HEK293 (cell line): ENCODE data around the gene NPDC1.

Source experiments
- CTCF ChIA-PET: fragments of 350-600 bp; formaldehyde crosslinking; extraction: SDS; loops from one replicate; lab custom pipeline; 2021; ENCODE audit warnings: antibody characterized with exemption; lab: Yijun Ruan, JAX
- POLR2A ChIA-PET: fragments of 300-600 bp; formaldehyde crosslinking; extraction: SDS; loops from one replicate; lab custom pipeline; 2020; ENCODE audit warnings: antibody characterized with exemption, inconsistent platforms; lab: Yijun Ruan, JAX
- H3K27ac ChIP-seq: fragments of 200-500 bp; sonication (Bioruptor generic); 2 replicates; pipeline ENCODE4 v1.5.1; 2014; ENCODE audit warnings: low read depth, low read length, control low read depth, inconsistent platforms; ENCODE audit errors: extremely low read depth
- H3K36me3 ChIP-seq, 2 experiments: fragments of 200-500 bp in 1 of 2; sonication (Bioruptor generic) in 1 of 2; 1 replicate in 1 of 2; 2 replicates in 1 of 2; pipeline ENCODE4 v1.5.1; 2014 to 2017; ENCODE audit warnings: inconsistent platforms in 2 of 2, low read length in 2 of 2; ENCODE audit not compliant: control insufficient read depth in 2 of 2, insufficient read depth in 1 of 2
- H3K4me1 ChIP-seq: fragments of 200-500 bp; sonication (Bioruptor generic); 2 replicates; pipeline ENCODE4 v1.5.1; 2014; ENCODE audit warnings: mild to moderate bottlenecking, low read length, inconsistent platforms; ENCODE audit not compliant: control insufficient read depth, insufficient read depth
- H3K4me3 ChIP-seq: 2 replicates; pipeline ENCODE4 v1.5.1; 2011; ENCODE audit warnings: low read depth, mild to moderate bottlenecking, control low read depth, low read length, moderate library complexity
- H3K9me3 ChIP-seq: fragments of 200-500 bp; sonication (Bioruptor generic); 2 replicates; pipeline ENCODE4 v1.5.1; 2014; ENCODE audit warnings: low read depth, low read length, inconsistent platforms; ENCODE audit not compliant: control insufficient read depth, insufficient read depth
- EGR2 ChIP-seq: fragments of 450-650 bp; formaldehyde crosslinking; IDR thresholded peaks from 2 replicates; pipeline ENCODE4 v1.5.1; 2016; ENCODE audit warnings: low read depth, missing biosample characterization, missing genetic modification characterization
- GLIS1 ChIP-seq: fragments of 450-650 bp; formaldehyde crosslinking; IDR thresholded peaks from 2 replicates; pipeline ENCODE4 v1.5.1; 2016; ENCODE audit warnings: missing biosample characterization, missing genetic modification characterization
- REPIN1 ChIP-seq: fragments of 450-650 bp; formaldehyde crosslinking; IDR thresholded peaks from 2 replicates; pipeline ENCODE4 v1.5.1; 2017; ENCODE audit warnings: missing biosample characterization, missing genetic modification characterization, low read depth
- SCRT2 ChIP-seq: fragments of 450-650 bp; formaldehyde crosslinking; IDR thresholded peaks from 2 replicates; pipeline ENCODE4 v1.5.1; 2016; ENCODE audit warnings: missing biosample characterization, missing genetic modification characterization
- WT1 ChIP-seq: fragments of 450-650 bp; formaldehyde crosslinking; IDR thresholded peaks from 2 replicates; pipeline ENCODE4 v1.5.1; 2016; ENCODE audit warnings: missing biosample characterization, missing genetic modification characterization
- ZBTB1 ChIP-seq: fragments of 450-650 bp; formaldehyde crosslinking; IDR thresholded peaks from 2 replicates; pipeline ENCODE4 v1.5.1; 2016; ENCODE audit warnings: missing biosample characterization, missing genetic modification characterization
- ZNF140 ChIP-seq: fragments of 450-650 bp; formaldehyde crosslinking; IDR thresholded peaks from 2 replicates; pipeline ENCODE4 v1.5.1; 2016; ENCODE audit warnings: missing biosample characterization, missing genetic modification characterization
- ZNF174 ChIP-seq: fragments of 450-650 bp; formaldehyde crosslinking; IDR thresholded peaks from 2 replicates; pipeline ENCODE4 v1.5.0; 2017; ENCODE audit warnings: missing biosample characterization, mild to moderate bottlenecking, missing genetic modification characterization
- ZNF37A ChIP-seq: fragments of 450-650 bp; IDR thresholded peaks from 2 replicates; pipeline ENCODE4 v1.5.1; 2018; ENCODE audit warnings: missing biosample characterization, missing genetic modification characterization
- ZNF394 ChIP-seq: fragments of 450-650 bp; formaldehyde crosslinking; IDR thresholded peaks from 2 replicates; pipeline ENCODE4 v1.5.1; 2016; ENCODE audit warnings: missing biosample characterization, missing genetic modification characterization, mild to moderate bottlenecking, moderate library complexity, borderline replicate concordance
- ZNF433 ChIP-seq: fragments of 450-650 bp; formaldehyde crosslinking; IDR thresholded peaks from 2 replicates; pipeline ENCODE4 v1.5.1; 2016; ENCODE audit warnings: missing biosample characterization, missing genetic modification characterization, low read depth
- ZNF560 ChIP-seq: fragments of 450-650 bp; formaldehyde crosslinking; IDR thresholded peaks from 2 replicates; pipeline ENCODE4 v1.5.1; 2017; ENCODE audit warnings: missing biosample characterization, missing genetic modification characterization, borderline replicate concordance
- ZNF629 ChIP-seq: fragments of 450-650 bp; formaldehyde crosslinking; IDR thresholded peaks from 2 replicates; pipeline ENCODE4 v1.5.1; 2017; ENCODE audit warnings: missing biosample characterization, missing genetic modification characterization
- ZNF658 ChIP-seq: fragments of 450-650 bp; formaldehyde crosslinking; IDR thresholded peaks from 2 replicates; pipeline ENCODE4; 2016; ENCODE audit warnings: missing biosample characterization, missing genetic modification characterization
- ZNF660 ChIP-seq: fragments of 450-650 bp; IDR thresholded peaks from 2 replicates; pipeline ENCODE4 v1.5.1; 2018; ENCODE audit warnings: missing biosample characterization, mild to moderate bottlenecking, missing genetic modification characterization
- ZNF747 ChIP-seq: fragments of 450-650 bp; formaldehyde crosslinking; IDR thresholded peaks from 2 replicates; pipeline ENCODE4 v1.5.1; 2016; ENCODE audit warnings: missing biosample characterization, missing genetic modification characterization
- ZNF76 ChIP-seq: fragments of 450-650 bp; formaldehyde crosslinking; IDR thresholded peaks from 2 replicates; pipeline ENCODE4; 2016; ENCODE audit warnings: low read depth, missing biosample characterization, missing genetic modification characterization, borderline replicate concordance
- ZNF776 ChIP-seq: fragments of 450-650 bp; formaldehyde crosslinking; IDR thresholded peaks from 2 replicates; pipeline ENCODE4 v1.5.0; 2017; ENCODE audit warnings: missing biosample characterization, missing genetic modification characterization, borderline replicate concordance
- ZNF792 ChIP-seq: fragments of 450-650 bp; formaldehyde crosslinking; IDR thresholded peaks from 2 replicates; pipeline ENCODE4 v1.5.1; 2016; ENCODE audit warnings: missing biosample characterization, missing genetic modification characterization
- ZNF837 ChIP-seq: fragments of 450-650 bp; formaldehyde crosslinking; IDR thresholded peaks from 2 replicates; pipeline ENCODE4 v1.5.1; 2016; ENCODE audit warnings: missing biosample characterization, missing genetic modification characterization
- TF ChIP-seq, protein P1 (sequence below): fragments of 450-650 bp; formaldehyde crosslinking; IDR thresholded peaks from 2 replicates; pipeline ENCODE4 v1.5.1; 2017; ENCODE audit warnings: missing biosample characterization, missing genetic modification characterization
- TF ChIP-seq, protein P2 (sequence below): fragments of 450-650 bp; formaldehyde crosslinking; IDR thresholded peaks from 2 replicates; pipeline ENCODE4 v1.5.1; 2017; ENCODE audit warnings: missing biosample characterization, missing genetic modification characterization
- TF ChIP-seq, protein P3 (sequence below): fragments of 450-650 bp; formaldehyde crosslinking; IDR thresholded peaks from 2 replicates; pipeline ENCODE4 v1.5.1; 2016; ENCODE audit warnings: missing biosample characterization, missing genetic modification characterization
- TF ChIP-seq, protein P4 (sequence below): fragments of 450-650 bp; formaldehyde crosslinking; IDR thresholded peaks from 2 replicates; pipeline ENCODE4 v1.5.1; 2016; ENCODE audit warnings: missing biosample characterization, missing genetic modification characterization
- TF ChIP-seq, protein P5 (sequence below): fragments of 450-650 bp; formaldehyde crosslinking; IDR thresholded peaks from 2 replicates; pipeline ENCODE4 v1.5.1; 2016; ENCODE audit warnings: missing biosample characterization, missing genetic modification characterization

The NPDC1 gene

DNA sequence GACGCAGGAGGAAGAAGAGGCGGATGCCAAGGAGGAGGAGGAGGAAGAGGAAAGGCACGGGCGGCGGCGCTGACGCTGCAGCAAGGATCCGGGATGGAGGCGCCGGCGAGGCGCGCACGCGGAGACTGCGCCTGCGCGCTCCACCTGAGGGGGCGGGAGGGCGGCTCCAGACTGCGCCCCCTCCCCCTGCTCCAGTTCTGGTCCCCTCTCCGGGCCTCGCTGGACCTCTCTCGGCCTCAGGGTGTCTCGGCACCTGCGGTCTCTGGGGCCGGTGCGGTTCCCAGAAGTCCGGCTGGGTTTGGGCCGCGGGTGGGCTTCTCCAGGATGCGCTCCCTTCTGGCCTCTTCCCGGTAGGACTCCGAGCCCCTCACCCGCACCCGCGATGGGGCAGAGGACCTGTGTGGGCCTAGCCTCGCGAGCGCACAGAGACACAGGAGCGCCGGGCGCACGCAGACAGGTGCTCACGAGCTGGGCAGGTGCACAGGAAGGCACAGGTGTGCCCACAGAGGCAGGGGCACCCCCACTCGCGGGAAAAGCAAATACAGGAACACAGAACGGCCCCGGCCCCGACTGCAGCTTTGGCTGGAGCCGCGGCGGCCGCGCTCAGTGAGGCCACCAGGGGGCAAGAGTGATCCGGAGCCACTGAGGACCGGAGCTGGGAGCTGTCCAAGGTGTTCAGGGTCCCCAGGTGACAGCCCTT lies at the start of gene NPDC1 (continued):
- TF ChIP-seq ZNF140 (tag by site-specific recombination) (no peak), ZNF660 (no peak; the same call in 1 of the 2 replicates), ZNF837 (tag by site-specific recombination) (no peak), ZNF76 (tag by site-specific recombination) (peak; percentile 33; the same call in 1 of the 2 replicates), ZNF747 (no peak), WT1 (tag by site-specific recombination) (no peak), ZNF792 (tag by site-specific recombination) (no peak)
- TF ChIP-seq, protein P1, sequence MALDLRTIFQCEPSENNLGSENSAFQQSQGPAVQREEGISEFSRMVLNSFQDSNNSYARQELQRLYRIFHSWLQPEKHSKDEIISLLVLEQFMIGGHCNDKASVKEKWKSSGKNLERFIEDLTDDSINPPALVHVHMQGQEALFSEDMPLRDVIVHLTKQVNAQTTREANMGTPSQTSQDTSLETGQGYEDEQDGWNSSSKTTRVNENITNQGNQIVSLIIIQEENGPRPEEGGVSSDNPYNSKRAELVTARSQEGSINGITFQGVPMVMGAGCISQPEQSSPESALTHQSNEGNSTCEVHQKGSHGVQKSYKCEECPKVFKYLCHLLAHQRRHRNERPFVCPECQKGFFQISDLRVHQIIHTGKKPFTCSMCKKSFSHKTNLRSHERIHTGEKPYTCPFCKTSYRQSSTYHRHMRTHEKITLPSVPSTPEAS (tag by site-specific recombination): no peak
- TF ChIP-seq, protein P2, sequence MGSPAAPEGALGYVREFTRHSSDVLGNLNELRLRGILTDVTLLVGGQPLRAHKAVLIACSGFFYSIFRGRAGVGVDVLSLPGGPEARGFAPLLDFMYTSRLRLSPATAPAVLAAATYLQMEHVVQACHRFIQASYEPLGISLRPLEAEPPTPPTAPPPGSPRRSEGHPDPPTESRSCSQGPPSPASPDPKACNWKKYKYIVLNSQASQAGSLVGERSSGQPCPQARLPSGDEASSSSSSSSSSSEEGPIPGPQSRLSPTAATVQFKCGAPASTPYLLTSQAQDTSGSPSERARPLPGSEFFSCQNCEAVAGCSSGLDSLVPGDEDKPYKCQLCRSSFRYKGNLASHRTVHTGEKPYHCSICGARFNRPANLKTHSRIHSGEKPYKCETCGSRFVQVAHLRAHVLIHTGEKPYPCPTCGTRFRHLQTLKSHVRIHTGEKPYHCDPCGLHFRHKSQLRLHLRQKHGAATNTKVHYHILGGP (tag by site-specific recombination): no peak
- TF ChIP-seq, all 188 proteins: peak for 56

DNA sequence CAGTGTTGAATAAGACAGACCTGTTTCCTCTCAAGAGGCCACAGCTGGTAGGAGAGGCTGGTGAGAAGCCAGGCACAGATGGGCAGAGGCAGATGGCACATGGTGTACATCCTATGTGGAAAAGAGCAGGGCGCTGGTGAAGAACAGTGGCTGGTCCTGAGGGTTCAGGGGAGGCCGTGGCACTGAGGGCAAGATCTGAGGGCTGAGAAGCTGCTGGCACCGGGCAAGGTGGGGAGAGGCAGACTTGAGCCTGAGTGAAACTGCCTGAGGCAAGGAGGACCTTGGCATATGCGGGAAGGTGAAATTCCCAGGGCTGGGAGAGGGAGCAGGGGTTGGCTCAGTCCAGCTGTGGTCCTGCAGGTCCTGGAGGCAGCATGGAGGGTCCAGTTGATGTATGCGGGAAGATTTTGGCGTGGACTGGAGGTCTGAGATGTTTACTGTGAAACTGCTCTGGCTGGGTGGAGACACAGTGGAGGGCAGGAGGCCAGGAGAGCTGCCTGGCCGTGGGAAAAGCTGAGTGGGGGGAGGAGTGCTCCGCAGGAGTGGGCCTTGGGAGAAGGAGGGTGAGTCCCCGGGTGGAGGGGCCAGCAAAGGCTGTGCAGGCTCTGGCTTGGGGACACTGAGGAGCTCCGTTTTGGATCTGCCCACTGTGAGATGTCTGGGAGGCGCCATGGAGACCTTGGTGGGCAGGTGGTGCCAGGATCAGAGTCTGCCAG lies 43.4 kb upstream of the NPDC1 start:
- Histone ChIP-seq H3K9me3 (no peaks in the 10 kb centered on the region), H3K4me3 (no peak overlapping the region), H3K4me1 (0 out of 2 replicates have a peak, but pooled peaks cover 3% of the 10 kb centered on the region), H3K27ac (no peak overlapping the region), H3K36me3 (peaks cover 0 to 42% of the 10 kb centered on the region in 2 experiments; a peak in 2 of 3 replicates)
- ChIA-PET POLR2A (interaction anchor here (0.8 to 1.2 kb wide), 3 partner anchors 19 to 151 kb away, joined by 3 to 4 read pairs (median 4); partner anchors contain the start of genes SAPCD2 and TUBB4B), CTCF (interaction anchor here (1.2 to 3.3 kb wide), 8 partner anchors 21 to 147 kb away, joined by 3 to 26 read pairs (median 6); partner anchors contain the start of gene NPDC1)
- TF ChIP-seq ZNF37A: no peak
- no peak for TF ChIP-seq REPIN1
- TF ChIP-seq ZNF174 (tag by site-specific recombination): no peak
- TF ChIP-seq, protein P3, sequence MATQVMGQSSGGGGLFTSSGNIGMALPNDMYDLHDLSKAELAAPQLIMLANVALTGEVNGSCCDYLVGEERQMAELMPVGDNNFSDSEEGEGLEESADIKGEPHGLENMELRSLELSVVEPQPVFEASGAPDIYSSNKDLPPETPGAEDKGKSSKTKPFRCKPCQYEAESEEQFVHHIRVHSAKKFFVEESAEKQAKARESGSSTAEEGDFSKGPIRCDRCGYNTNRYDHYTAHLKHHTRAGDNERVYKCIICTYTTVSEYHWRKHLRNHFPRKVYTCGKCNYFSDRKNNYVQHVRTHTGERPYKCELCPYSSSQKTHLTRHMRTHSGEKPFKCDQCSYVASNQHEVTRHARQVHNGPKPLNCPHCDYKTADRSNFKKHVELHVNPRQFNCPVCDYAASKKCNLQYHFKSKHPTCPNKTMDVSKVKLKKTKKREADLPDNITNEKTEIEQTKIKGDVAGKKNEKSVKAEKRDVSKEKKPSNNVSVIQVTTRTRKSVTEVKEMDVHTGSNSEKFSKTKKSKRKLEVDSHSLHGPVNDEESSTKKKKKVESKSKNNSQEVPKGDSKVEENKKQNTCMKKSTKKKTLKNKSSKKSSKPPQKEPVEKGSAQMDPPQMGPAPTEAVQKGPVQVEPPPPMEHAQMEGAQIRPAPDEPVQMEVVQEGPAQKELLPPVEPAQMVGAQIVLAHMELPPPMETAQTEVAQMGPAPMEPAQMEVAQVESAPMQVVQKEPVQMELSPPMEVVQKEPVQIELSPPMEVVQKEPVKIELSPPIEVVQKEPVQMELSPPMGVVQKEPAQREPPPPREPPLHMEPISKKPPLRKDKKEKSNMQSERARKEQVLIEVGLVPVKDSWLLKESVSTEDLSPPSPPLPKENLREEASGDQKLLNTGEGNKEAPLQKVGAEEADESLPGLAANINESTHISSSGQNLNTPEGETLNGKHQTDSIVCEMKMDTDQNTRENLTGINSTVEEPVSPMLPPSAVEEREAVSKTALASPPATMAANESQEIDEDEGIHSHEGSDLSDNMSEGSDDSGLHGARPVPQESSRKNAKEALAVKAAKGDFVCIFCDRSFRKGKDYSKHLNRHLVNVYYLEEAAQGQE: no peak
- TF ChIP-seq ZNF433: no peak
- TF ChIP-seq ZNF658 (tag by site-specific recombination): no peak
- TF ChIP-seq, protein P4, sequence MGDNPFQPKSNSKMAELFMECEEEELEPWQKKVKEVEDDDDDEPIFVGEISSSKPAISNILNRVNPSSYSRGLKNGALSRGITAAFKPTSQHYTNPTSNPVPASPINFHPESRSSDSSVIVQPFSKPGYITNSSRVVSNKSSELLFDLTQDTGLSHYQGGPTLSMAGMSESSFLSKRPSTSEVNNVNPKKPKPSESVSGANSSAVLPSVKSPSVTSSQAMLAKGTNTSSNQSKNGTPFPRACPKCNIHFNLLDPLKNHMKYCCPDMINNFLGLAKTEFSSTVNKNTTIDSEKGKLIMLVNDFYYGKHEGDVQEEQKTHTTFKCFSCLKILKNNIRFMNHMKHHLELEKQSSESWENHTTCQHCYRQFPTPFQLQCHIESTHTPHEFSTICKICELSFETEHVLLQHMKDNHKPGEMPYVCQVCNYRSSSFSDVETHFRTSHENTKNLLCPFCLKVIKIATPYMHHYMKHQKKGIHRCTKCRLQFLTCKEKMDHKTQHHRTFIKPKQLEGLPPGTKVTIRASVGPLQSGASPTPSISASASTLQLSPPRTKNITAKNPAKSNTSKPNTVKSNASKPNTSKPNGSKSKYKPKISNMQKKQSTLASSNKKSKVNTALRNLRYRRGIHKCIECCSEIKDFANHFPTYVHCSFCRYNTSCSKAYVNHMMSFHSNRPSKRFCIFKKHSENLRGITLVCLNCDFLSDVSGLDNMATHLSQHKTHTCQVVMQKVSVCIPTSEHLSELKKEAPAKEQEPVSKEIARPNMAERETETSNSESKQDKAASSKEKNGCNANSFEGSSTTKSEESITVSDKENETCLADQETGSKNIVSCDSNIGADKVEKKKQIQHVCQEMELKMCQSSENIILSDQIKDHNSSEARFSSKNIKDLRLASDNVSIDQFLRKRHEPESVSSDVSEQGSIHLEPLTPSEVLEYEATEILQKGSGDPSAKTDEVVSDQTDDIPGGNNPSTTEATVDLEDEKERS (tag by site-specific recombination): no peak
- TF ChIP-seq ZNF629: no peak
- no peak for TF ChIP-seq ZNF560 (tag by site-specific recombination)
- TF ChIP-seq GLIS1: no peak
- no peak for TF ChIP-seq ZBTB1 (tag by site-specific recombination)
- TF ChIP-seq, protein P5, sequence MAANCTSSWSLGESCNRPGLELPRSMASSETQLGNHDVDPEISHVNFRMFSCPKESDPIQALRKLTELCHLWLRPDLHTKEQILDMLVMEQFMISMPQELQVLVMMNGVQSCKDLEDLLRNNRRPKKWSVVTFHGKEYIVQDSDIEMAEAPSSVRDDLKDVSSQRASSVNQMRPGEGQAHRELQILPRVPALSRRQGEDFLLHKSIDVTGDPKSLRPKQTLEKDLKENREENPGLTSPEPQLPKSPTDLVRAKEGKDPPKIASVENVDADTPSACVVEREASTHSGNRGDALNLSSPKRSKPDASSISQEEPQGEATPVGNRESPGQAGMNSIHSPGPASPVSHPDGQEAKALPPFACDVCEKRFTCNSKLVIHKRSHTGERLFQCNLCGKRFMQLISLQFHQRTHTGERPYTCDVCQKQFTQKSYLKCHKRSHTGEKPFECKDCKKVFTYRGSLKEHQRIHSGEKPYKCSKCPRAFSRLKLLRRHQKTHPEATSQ (tag by site-specific recombination): no peak
- TF ChIP-seq ZNF776 (tag by site-specific recombination): no peak
- TF ChIP-seq EGR2: no peak
- no peak for TF ChIP-seq ZNF394 (tag by site-specific recombination)
- TF ChIP-seq ZNF140 (tag by site-specific recombination): no peak
- TF ChIP-seq SCRT2 (tag by site-specific recombination): no peak
